GM18868 (cell line): ENCODE data around the gene IGSF9.
"Not testable (repeated sequence)": the region's sequence is repeated elsewhere in the genome, so short reads cannot be mapped to it uniquely, and the experiment has no call there.

Source experiments
- ATAC-seq: cut with Tn5 transposase; IDR thresholded peaks from one replicate; pipeline ENCODE4 v1.9.1; 2021; ENCODE audit warnings: mild to moderate bottlenecking, moderate library complexity; ENCODE audit not compliant: unreplicated experiment

The IGSF9 gene

GRCh38 chr1:159921700-159922504, 23.5 kb downstream of the IGSF9 start:
- ATAC-seq: peak; percentile 17

GRCh38 chr1:159921251-159921650, 24.2 kb downstream of the IGSF9 start:
- peak; percentile 28 for ATAC-seq

- ATAC-seq: no peak
Observed at GRCh38 chr1:159920651-159921050, 24.8 kb downstream of the IGSF9 start.

- ATAC-seq: no peak
Observed at GRCh38 chr1:159920202-159920601, 25.2 kb downstream of the IGSF9 start.

- ATAC-seq: no peak
Observed at GRCh38 chr1:159919236-159919865, 26.1 kb downstream of the IGSF9 start.

- ATAC-seq: no peak
Observed at GRCh38 chr1:159918352-159919200, 26.8 kb downstream of the IGSF9 start.

GRCh38 chr1:159917533-159918351, 27.7 kb downstream of the IGSF9 start:
- ATAC-seq: no peak

- no peak for ATAC-seq
Observed at GRCh38 chr1:159916242-159917051, 29.0 kb downstream of the IGSF9 start.

- no peak for ATAC-seq
Observed at GRCh38 chr1:159915571-159916241, 29.7 kb downstream of the IGSF9 start.

GRCh38 chr1:159914252-159915018, 31.0 kb downstream of the IGSF9 start:
- no peak for ATAC-seq

GRCh38 chr1:159913451-159914192, 31.8 kb downstream of the IGSF9 start:
- no peak for ATAC-seq

- ATAC-seq: no peak
Observed at GRCh38 chr1:159911326-159912070, 33.9 kb downstream of the IGSF9 start.

- ATAC-seq: no peak
Observed at GRCh38 chr1:159908031-159908940, 37.1 kb downstream of the IGSF9 start.

- ATAC-seq: no peak
Observed at GRCh38 chr1:159906960-159907359, 38.5 kb downstream of the IGSF9 start.

- ATAC-seq: not testable (repeated sequence)
Observed at GRCh38 chr1:159904036-159904435, 41.4 kb downstream of the IGSF9 start.

- no peak for ATAC-seq
Observed at GRCh38 chr1:159902541-159902940, 42.9 kb downstream of the IGSF9 start.
